Lung microvascular endothelial cell (primary cell): ENCODE data around the gene ASTN2. TPM values are rescaled to one million over a fixed set of nuclear protein-coding genes. Genes with fewer than 3 reads are reported as not detected.
"Not testable (repeated sequence)": the region's sequence is repeated elsewhere in the genome, so short reads cannot be mapped to it uniquely, and the experiment has no call there.

Experiments used
- DNase-seq, 2 donors: peaks; one replicate each; pipeline versions ENCODE4 v3.0.0 to v3.0.0-alpha.2; 2010; ENCODE audit warnings: low read depth in 2 of 2
- total RNA-seq: library from RNA; depleted of rRNA; stranded (reverse); fragments of >200 nt; gene quantifications from 2 replicates; pipeline ENCODE4 v1.2.1, GENCODE V29; 2014

Gene ASTN2
- total RNA-seq, 1 donor from 2014 or later, result 0.99 TPM

DNA sequence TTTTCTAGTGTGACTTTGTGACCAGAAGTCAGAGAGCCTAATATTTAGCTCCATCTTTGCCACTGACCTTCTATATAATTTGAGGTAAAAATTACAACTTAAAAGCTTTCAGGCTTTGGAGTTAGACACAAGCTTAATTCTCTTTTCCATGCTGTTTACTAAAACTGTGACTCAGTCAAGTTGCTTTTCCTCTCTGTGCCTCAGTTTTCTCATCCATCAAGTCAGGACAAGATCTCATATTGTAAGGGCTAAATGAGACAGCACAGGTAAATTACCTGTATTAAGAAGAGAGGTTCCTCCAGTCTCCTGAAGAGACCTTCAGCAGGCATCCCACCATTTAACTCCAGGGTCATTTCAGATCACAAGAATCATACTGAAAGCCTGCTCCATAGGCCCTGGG, 339.2 kb downstream of the ASTN2 start:
- no peak for DNase-seq

DNA sequence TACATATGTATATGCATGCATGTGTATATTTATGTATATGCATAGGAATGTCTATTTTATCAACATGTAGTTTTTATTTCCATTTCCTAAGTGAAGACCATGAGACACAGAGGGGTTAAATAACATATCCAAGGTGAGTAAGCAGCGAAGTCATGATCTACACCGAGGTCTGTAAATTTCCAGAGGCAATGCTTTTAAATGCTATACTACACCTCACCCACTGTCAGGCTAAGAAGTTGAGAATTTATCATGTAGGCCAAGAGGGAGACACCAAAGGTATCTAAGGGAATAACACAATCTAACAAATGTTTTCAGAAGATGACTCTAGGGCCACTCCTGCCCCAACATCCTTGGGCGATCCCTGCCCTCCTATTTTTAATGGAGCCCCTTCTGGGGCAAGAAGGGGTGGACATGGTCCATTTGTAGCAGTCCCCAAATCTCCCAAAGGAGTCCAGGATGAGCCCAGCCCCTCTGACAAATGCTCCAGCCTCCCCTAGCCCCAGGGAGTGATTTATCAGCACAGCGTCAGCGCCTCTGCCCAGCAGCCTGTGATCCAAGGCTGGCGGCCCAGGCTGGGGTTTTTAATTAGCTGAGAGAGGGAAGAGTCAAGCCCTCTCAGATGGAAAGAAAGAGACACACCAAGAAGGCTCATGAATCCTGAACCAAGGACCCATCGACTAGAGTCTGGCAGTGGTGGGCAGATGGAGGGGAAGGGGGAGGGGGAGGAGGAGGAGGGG, 339.9 kb downstream of the ASTN2 start:
- no peak for DNase-seq

- DNase-seq, result no peak
These were observed 340.6 kb downstream of the ASTN2 start for GRCh38 chr9:117074342-117074662.

DNA sequence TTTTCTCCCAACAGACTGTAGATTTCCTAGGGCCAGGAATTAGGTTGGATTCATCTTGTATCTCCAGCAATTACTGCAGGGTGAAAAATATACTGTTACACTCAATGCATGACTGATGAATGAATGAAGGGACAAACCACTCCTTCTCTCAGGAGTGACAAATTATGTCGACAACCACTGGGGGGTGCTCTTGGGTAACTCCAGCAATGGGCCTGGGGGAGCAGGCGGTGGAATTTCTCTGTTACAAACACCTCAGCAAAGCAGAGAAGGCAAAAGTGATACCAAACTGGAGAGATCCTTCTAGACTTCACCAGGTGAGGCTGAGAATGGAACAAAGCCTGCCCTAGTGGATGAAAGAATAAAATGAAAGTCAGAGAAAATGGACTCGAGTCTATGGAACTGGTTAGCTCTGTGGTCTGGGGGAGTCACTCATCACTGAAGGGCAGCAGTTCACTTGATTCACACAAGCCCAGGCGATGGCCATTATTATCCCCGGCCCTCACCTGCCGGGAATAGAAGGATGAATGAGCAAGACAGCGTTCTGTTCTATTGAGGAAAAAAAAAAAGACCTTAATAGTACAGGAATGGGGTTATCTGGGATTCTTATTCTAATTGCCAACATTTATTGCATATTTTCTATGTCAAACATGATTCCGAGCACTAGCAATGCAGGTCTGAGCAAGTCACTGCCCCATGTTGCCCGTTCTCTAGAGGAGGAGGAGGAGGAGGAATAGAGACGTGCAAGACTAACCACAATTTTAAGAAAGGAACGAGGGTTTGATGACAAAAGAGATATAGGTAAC, 341.1 kb downstream of the ASTN2 start:
- DNase-seq, result no peak

DNA sequence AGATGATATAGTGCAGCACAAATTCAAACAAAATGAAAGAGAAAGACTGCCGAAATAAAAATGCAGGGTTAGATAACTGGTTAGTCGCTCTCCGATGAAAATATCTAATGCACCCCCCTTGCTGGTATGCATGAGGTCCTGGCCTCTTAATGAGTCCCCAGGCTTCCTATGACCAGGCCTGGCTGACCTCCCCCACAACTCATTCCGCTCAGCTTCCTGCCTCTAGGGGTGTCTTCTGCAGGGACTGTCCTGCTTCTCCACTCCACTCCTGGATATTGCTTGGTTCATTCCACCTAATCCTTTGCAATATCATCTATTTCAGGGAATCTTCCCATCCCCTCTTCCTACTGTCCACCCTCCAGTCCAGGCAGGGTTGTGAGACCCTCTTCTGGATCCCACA, 341.8 kb downstream of the ASTN2 start:
- DNase-seq, result no peak

DNA sequence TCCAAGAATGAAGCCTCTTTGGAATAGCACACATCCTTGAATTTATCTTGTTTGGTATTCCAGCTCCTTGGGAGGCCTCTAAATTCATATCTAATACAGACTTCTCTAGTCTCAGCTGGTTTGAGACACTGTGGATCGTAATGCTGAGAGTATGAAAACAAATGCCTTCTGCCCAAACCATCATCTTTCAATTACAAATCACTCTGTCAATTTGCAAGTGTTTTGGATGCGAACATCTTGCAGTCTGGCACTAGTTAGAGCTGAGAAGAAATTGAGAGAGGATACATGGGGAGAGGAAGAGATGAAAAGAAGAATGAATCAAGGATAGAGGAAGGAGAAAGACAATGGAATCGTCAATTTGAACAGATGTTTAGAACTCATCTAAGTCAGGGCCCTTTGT, 342.6 kb downstream of the ASTN2 start:
- DNase-seq, result no peak

- DNase-seq, result not testable (repeated sequence)
These were observed 343.1 kb downstream of the ASTN2 start for GRCh38 chr9:117071673-117072207.

GRCh38 chr9:117063721-117064471, 351.0 kb downstream of the ASTN2 start:
- DNase-seq, result no peak

GRCh38 chr9:117060963-117061362, 353.9 kb downstream of the ASTN2 start:
- DNase-seq, result no peak

- no peak for DNase-seq
These were observed 364.9 kb downstream of the ASTN2 start for GRCh38 chr9:117050007-117050406.

GRCh38 chr9:117046666-117047327, 368.1 kb downstream of the ASTN2 start:
- DNase-seq, result no peak

DNA sequence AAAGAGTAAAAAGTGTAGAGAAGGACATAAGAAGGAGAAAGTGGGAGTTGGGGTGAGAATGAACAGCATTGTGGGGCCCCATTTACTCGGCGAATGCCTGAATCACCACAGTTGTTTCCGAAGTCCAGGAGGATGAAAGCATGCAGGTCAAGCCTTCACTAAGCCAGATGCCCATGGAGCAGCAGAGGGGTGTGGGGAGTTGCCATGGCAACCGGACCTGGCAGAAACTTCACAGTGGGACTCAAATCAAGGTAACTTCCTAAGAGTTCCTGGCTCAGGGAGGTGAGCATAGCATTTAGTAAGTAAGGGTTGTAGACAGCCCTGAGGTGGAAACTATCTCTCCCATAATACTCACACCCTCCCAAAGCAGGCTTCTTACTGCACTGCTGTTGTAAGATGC, 370.6 kb downstream of the ASTN2 start:
- no peak for DNase-seq

GRCh38 chr9:117043159-117043558, 371.7 kb downstream of the ASTN2 start:
- no peak for DNase-seq

GRCh38 chr9:117035546-117035945, 379.3 kb downstream of the ASTN2 start:
- no peak for DNase-seq

DNA sequence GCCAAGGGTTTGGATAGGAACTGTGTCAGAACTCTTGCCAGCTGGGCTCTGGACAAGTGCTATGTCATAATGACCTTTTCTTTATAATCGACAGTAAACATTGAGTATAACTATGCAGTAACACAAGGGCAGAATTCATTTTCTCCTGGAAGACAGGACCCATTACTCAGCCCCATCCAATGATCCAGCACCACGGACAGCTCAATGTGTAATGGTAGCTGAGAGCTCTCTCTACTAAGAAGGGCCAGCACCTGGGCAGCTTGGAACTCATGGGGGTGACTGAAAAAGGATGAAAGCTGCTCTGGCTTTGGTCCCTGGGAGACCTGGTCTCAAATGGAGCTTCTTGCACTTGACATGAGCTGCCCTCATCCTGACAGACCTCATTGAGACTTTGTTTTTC, 380.0 kb downstream of the ASTN2 start:
- no peak for DNase-seq

GRCh38 chr9:117030254-117030768, 384.5 kb downstream of the ASTN2 start:
- no peak for DNase-seq

- no peak for DNase-seq
These were observed 385.5 kb downstream of the ASTN2 start for GRCh38 chr9:117029341-117029740.

DNA sequence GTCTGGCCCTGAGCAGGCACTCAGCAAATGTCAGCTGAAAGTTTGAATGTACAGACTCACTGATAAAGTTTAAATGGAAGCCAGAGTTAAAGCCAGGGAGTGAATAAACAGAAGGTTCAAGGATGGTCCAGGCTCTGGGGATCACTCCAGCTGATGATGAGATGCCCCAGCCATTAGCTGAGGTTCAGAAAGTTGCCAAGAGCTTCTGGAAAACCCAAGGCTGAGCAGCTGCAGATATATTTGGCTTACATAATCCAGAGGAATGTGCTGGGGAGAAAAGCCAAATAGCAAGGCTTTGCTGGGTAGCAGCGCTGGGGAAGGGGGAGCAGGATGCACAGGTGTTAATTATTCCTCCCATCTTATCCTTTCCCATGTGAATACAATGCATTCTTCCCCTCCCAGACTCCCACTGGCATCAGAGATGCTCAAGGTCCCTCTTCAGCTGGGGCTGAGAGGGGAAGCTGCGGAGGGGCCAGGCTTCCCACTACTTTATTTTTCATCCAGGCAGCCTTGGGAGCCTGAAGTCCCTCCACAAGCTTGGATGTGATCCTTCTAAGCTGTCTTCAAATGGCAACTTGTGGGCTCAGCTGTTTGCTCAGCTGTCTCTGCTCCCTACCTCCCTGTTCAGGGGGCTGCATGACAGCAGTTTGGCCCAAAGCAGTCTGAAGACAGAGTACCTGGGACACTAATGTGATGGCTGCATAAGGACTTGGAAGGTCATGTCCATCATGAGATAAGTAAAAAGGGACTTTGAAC, 386.6 kb downstream of the ASTN2 start:
- DNase-seq, result no peak

DNA sequence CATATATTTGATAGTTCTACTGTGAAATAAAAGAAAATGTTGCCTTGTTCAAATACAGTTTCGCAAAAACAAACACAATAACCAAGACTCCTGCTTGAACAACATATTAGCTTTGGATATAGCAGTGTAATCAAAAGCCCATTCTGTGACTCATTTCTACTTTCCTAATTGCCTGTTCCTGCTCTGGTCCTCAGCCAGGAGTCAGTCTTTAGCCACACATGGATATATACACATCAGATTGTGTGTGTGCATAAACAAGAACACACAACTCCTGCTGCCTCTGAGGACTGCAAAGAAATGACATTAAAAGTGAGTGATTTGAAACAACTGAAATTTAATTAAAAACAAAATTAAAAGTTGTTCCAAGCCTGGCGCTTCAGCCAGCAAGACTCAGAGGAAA, 393.0 kb downstream of the ASTN2 start:
- no peak for DNase-seq

- DNase-seq, result no peak
These were observed 395.8 kb downstream of the ASTN2 start for GRCh38 chr9:117018966-117019617.
